ENCODE measurements around the gene ZNF180. TPM values are rescaled to one million over a fixed set of nuclear protein-coding genes. Genes with fewer than 3 reads are reported as not detected.

ZNF180 gene
- total RNA-seq, 2 donors from 2014 or later: 9.6 to 16.1 TPM

GRCh38 chr19:44515907-44516306, 15.6 kb upstream of the ZNF180 start:
- Histone ChIP-seq H3K4me3 (no peak overlapping the region), H3K27ac (no peak overlapping the region), H3K9me3 (no peaks in the 10 kb centered on the region), H3K36me3 (no peaks in the 10 kb centered on the region), H3K27me3 (replicated peaks; ENCODE audit: insufficient read depth) (no peaks in the 10 kb centered on the region), H3K4me1 (ENCODE audit: control insufficient read depth in 1 of 2, low read depth in 2 of 2) (no peaks in the 10 kb centered on the region)
- ATAC-seq (ENCODE audit: insufficient number of reproducible peaks, low FRiP score, low read depth): no peak
- no peak for DNase-seq (ENCODE audit: low spot score)
- TF ChIP-seq, protein P1, sequence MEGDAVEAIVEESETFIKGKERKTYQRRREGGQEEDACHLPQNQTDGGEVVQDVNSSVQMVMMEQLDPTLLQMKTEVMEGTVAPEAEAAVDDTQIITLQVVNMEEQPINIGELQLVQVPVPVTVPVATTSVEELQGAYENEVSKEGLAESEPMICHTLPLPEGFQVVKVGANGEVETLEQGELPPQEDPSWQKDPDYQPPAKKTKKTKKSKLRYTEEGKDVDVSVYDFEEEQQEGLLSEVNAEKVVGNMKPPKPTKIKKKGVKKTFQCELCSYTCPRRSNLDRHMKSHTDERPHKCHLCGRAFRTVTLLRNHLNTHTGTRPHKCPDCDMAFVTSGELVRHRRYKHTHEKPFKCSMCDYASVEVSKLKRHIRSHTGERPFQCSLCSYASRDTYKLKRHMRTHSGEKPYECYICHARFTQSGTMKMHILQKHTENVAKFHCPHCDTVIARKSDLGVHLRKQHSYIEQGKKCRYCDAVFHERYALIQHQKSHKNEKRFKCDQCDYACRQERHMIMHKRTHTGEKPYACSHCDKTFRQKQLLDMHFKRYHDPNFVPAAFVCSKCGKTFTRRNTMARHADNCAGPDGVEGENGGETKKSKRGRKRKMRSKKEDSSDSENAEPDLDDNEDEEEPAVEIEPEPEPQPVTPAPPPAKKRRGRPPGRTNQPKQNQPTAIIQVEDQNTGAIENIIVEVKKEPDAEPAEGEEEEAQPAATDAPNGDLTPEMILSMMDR (IDR thresholded peaks at IDR 0.05): no peak

GRCh38 chr19:44515031-44515430, 14.7 kb upstream of the ZNF180 start:
- Histone ChIP-seq H3K27ac (no peak overlapping the region), H3K4me1 (ENCODE audit: control insufficient read depth in 1 of 2, low read depth in 2 of 2) (no peaks in the 10 kb centered on the region), H3K9me3 (no peaks in the 10 kb centered on the region), H3K36me3 (no peaks in the 10 kb centered on the region), H3K27me3 (replicated peaks; ENCODE audit: insufficient read depth) (no peaks in the 10 kb centered on the region), H3K4me3 (no peak overlapping the region)
- DNase-seq (ENCODE audit: low spot score) (no peak), ATAC-seq (ENCODE audit: insufficient number of reproducible peaks, low FRiP score, low read depth) (no peak)
- TF ChIP-seq, protein P1 (IDR thresholded peaks at IDR 0.05): no peak

- Histone ChIP-seq H3K4me3 (no peak overlapping the region), H3K27ac (no peak overlapping the region), H3K9me3 (no peaks in the 10 kb centered on the region), H3K27me3 (replicated peaks; ENCODE audit: insufficient read depth) (no peaks in the 10 kb centered on the region), H3K36me3 (no peaks in the 10 kb centered on the region), H3K4me1 (ENCODE audit: control insufficient read depth in 1 of 2, low read depth in 2 of 2) (no peaks in the 10 kb centered on the region)
- ATAC-seq (ENCODE audit: insufficient number of reproducible peaks, low FRiP score, low read depth): no peak
- TF ChIP-seq, protein P1 (IDR thresholded peaks at IDR 0.05): no peak
- no peak for DNase-seq (ENCODE audit: low spot score)
Measured at GRCh38 chr19:44512326-44513298, 12.3 kb upstream of the ZNF180 start.

- Histone ChIP-seq H3K9me3 (no peaks in the 10 kb centered on the region), H3K27ac (no peak overlapping the region), H3K4me3 (no peak overlapping the region), H3K4me1 (ENCODE audit: control insufficient read depth in 1 of 2, low read depth in 2 of 2) (no peaks in the 10 kb centered on the region), H3K36me3 (no peaks in the 10 kb centered on the region), H3K27me3 (replicated peaks; ENCODE audit: insufficient read depth) (no peaks in the 10 kb centered on the region)
- TF ChIP-seq, protein P1 (IDR thresholded peaks at IDR 0.05): no peak
- DNase-seq (ENCODE audit: low spot score): no peak
- no peak for ATAC-seq (ENCODE audit: insufficient number of reproducible peaks, low FRiP score, low read depth)
Measured at GRCh38 chr19:44509478-44509877, 9.2 kb upstream of the ZNF180 start.

- ATAC-seq (ENCODE audit: insufficient number of reproducible peaks, low FRiP score, low read depth) (no peak), DNase-seq (ENCODE audit: low spot score) (no peak)
- TF ChIP-seq, protein P1 (IDR thresholded peaks at IDR 0.05): no peak
- Histone ChIP-seq H3K27me3 (replicated peaks; ENCODE audit: insufficient read depth) (no peaks in the 10 kb centered on the region), H3K4me1 (ENCODE audit: control insufficient read depth in 1 of 2, low read depth in 2 of 2) (peaks cover 11 to 17% of the 10 kb centered on the region in 2 donors), H3K27ac (no peak overlapping the region), H3K4me3 (peak overlapping the region; percentile 90), H3K36me3 (peaks cover 26% of the 10 kb centered on the region), H3K9me3 (peaks cover 27% of the 10 kb centered on the region)
Measured at GRCh38 chr19:44499559-44499958, 763 bp downstream of the ZNF180 start.

All from thoracic aorta (tissue), 2 donors.